Activated T-cell treated with anti-CD3 and anti-CD28 coated beads, Interleukin-2, amount 50 U/mL, for 48 hours (primary cell): ENCODE measurements around the gene GMEB2.
"Not testable (repeated sequence)": the region's sequence is repeated elsewhere in the genome, so short reads cannot be mapped to it uniquely, and the experiment has no call there.

Source experiments
- DNase-seq, 2 experiments: peaks; one replicate each; pipeline ENCODE4 v3.0.0-alpha.2; 2020

The GMEB2 gene

DNA sequence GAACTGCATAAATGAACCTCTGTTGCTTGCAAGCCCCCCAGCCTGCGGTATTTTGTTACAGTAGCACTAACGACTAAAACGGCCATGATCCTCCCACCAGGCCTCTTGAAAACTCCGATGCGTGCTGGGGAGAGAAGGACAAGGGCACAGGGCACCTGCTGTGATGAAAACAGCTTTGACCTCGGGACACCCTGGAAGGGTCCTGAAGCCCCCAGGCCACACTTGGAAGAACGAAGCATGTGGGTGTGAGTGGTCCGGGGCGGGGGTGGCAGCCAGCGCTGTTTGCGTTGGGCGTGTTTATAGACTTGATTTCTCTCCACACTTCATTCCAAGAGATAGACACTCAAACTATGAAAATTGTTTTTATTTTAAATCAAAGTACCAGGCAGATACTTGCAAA lies 39.6 kb downstream of the GMEB2 start:
- DNase-seq: no peak

DNA sequence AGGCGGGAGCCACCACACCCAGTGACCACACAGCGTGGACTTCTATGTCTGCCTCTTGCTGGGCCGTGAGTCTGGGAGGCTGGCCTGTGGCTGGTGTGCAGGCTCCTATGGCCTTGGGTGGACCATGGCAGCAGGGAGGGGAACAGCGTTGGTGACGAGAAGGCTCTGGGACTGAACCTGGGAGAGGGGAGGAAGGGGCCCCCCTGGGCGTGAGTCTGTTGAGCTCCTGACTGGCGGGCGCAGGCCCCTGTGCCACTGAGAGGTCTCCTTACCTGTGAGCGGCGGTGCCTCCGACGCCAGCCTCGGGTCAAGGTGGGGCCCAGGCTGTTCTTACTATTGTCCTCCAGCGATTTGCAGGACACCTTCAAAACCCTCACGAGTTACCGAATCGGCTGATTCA lies 40.1 kb downstream of the GMEB2 start:
- DNase-seq: no peak

DNA sequence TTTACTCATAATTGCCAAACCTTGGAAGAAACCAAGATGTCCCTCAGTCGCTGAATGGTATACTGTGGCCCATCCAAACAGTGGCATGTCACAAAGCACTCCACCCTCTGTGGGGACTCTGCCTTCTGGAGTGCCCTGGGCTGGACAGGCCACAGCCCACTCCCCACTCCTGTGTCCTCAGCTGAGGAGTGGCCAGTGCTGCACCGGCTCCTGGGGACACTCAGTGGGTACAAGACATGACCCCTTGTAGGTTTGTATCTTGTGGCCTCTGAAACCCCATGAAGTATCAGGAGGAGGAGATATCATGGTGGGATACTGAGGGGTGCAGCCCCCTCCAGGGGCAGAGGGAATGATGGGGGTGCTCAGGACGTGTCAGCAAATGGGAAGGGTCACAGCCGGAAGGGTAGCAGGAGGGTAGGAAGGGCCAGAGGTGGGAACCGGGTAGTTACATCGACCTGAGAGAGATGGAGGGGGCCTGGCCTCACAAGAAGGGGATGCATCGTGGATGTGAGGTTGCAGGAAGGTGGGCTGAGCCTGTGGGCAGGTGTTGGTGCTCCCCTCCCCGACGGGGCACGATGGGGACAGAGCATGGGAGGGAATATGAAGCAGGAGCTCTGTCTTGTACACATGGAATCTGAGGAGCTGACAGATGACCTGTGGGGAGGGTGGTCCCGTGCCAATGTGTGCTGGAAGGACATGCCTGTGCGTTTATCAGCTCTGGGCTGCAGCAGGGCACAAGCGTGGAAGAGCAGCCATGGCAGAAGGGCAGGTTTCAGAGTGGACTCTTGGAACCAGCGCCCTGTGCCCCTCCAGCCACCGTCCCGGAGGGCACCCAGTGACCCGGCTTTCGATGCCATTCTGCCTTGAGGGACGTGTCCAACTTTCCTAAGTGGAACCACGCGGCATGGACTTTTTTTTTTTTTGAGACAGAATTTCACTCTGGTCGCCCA lies 41.0 kb downstream of the GMEB2 start:
- no peak for DNase-seq

DNA sequence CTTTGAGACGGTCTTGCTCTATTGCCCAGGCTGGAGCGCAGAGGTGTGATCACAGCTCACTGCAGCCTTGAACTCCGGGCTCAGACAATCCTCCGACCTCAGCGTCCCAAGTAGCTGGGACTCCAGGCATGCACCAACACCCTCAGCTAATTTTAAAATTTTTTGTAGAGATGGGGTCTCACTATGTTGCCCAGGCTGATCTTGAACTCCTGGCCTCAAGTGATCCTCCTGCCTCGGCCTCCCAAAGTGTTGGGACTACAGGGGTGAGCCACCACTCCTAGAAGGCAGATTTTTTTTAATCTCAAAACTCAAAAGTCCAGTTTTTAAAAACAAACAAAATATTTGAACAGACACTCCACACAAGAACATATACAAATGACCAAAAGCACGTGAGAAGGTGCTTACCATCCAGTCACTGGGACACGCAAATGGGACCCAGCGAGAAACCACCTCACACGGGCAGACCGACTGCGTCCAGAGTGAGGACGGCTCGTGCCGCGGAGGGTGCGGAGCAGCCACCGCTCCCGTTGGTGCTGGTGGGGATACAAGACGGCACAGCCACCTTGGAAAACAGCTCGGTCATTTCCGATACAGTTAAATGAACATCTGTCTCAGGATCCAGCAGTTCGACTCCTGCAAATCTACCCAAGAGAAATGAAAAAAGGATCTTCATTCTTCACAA lies 44.4 kb downstream of the GMEB2 start:
- no peak for DNase-seq

DNA sequence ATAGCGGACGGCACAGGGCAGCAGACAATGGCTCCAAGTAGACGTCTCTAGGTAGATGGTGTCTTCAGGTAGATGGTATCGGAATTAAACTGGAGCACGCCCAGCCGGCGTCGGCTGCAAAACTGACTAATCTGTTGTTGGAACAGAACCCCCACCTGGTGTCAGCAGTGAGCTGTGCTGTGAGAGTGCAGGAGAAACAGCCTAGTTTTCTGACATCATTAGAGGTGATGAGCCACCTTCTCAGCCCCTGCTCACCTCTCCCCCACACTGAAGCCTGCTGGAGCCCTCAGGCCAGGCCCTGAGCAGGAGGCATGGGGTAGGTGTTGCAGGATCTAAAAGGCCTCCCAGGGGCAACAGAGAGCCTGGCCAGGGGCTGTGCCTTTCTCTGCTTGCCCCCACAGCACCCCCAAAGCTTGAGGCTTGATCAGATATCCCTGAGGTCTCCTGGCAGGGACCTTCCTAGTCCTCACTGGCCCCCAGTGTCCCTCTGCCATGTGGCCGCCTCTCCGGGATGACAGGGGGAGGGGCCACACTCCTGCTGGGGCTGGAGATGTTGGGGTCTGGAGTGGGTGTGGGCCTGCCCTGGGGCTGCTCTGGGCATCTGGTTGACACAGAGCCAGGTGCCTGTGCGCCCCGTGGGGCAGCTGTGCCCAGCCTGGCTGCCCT lies 46.0 kb downstream of the GMEB2 start:
- DNase-seq: peak; percentile 67 to 72

DNA sequence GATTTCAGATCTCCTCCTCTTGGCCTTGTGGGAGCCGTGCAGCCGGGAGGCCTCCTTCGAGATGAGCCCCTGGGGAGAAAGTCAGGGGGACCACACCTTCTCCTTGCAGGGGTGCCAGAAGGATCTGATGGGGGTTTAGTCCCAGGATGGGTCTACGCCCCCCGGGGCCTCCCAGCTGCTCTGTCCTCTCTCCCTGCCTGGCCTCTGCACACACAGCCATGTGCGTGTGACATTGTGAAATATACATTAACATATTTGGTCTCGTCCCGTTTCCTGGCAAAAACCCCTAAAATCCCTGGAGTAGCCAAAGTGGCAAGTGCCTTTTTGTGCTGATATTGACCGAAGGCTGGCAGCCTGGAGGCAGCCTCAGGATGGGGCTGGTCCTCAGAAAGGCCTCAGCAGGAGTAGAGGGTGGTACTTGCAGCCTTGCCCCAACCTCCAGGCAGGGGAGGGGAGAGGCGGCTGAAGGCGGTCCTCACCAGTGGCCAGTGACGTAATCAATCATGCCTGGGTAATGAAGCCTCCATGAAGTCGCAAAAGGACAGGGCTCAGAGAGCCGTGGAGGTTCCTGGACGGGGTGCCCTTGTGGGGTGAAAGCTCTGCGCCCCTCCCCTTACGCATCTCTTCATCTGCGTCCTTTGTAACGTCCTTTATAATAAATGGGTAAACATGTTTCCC lies 47.7 kb downstream of the GMEB2 start:
- DNase-seq: no peak

DNA sequence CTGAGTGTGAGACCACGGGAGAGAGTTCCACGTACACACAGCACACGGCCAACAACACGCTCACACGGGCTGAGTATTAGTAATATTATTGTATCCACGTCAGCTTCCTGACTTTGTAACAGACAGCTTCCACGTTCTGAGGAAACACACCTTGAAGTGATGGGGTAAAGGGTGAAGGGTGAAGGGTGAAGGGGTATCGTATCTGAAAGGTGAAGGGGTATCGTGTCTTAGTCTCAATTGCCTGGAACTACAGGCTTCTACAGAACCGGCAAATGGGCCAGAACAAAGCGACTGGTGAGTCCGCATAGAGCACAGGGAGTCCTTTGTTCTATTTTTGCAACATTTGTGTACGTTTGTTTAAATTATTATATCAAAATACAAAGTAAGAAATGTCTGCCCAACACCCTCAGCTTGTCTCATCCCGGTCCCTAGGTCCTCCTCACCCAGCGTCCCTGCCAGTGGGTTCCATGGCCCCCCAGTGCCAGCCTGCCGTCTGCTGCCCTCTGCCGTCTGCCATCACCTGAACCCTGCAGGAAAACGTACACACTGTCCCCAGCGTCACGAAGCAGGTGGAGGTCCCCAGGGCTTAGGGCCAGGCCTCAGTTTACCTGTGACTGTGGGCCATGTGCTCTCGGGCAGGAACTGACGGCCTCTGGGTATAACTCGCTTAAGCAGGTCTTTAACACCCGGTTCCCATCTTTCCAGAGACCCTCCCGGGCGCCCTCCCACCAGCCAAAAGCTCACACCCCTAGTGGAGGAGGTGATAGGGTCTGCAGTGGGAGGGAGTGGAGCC lies 48.5 kb downstream of the GMEB2 start:
- DNase-seq: no peak

DNA sequence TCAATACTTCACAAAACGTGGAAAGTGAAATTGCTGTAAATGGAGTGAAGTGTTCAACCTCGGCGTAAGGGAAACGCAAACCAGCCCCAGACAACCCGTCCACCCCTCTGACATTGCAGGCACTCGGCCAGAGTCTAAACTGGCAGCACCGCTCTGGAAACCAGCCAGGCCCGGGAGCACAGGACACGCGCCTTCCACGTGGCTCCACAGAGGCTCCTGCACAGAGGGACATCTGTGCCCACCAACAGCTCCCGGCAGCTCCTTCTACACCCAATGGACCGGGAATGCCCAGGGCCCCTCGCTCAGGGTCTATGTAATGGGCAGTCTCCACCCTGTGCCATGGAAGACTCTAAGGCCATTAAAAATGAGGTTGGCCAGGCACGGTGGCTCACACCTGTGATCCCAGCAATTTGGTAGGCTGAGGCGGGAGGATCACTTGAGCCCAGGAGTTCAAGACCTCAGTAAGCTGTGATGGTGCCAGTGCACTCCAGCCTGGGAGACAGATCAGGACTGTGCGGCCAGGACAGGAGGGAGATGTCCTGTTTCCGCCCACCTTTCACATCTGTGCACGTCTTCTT lies 49.5 kb downstream of the GMEB2 start:
- DNase-seq: no peak

DNA sequence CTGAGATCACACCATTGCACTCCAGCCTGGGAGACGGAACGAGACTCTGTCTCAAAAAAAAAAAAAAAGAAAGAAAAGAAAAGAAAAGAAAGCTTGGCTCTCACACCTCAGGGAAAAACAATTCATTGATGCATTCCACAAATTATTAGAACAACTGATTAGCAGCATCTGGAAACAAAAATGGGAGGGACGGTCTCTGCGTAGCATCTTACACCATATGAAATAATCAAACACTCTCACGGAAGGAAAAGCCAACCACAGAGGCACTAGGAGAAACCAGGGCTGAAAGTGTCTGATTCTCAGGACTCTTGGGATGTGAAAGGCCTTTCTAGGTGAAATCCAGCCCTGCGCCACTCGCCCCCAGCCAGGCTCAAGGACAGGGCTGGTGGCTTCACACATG lies 50.6 kb downstream of the GMEB2 start:
- DNase-seq: no peak

DNA sequence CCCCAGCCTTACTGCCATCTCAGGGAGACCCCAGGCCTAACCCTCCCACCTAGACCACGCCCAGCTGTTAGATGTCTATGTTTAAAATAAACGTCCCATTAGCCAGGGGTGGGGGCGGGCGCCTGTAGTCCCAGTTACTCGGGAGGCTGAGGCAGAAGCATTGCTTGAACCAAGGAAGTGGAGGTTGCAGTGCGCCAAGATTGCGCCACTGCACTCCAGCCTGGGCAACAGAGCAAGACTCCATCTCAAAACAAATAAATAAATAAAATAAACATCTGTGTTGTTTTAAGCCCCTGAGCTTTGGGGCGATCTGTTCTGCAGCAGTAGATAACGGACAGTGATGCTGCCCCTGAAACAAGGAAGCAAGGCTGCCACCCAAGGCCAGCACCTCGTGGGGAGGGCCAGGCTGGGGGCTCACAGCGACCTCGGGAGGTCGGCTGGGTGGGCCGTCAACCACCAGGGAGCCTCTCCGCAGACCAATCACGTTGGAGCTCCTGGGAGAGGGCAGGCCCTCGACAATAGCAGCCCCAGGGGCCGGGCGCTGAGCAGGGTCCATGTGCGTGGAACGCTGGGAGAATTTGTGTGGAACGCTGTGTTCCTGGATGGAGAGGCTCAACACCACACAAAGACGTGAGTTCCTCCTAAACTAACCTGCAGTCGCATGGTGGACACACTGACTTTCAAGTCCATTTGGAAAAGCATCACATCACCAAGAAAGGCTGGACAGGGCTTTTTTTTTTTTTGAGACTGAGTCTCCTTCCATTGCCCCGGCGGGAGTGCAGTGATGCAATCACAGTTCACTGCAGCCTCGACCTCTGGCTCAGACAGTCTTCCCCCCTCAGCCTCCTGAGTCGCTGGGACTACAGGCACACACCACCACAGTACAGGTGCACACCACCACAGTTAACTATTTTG lies 51.8 kb downstream of the GMEB2 start:
- DNase-seq: no peak

DNA sequence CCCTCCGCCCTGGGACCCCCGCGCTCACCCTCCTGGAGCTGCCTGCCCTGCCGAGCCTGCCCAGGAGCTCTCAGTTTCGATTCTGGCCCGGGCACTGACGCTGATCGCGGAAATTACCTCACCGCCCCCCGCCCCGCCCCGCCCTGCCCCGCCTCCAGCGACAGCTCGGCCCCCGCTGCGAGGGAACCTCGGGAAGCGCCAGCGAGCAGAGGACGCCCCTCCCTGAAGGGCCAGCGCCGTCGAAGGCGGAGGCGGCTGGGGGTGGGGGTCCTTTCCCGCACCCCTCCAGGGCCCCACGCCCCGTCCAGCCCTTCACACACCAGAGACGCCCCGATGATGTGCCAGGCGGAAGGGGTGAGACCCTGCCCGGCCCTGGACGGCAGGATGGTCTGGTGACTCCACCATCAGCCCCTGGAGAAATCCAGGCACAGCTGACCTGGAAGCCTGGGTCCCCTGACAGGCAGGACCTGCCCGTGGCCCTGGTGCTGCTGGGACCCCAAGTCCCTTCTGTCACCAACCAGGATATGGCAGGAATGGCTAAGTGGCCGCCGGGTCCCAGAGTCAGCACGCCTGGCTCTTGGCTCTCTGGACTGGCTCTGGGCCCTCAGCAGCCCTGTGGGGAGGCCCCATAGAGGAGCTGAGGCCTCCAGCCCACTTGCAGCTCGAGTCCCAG lies 52.6 kb downstream of the GMEB2 start, which contains the start of gene HELZ2:
TSS of gene HELZ2 (minus strand) at position 84 of the 673 bp plus-strand sequence. CDS start 1,854 bp downstream, outside the sequence.
- peak; percentile 41 to 60 for DNase-seq

DNA sequence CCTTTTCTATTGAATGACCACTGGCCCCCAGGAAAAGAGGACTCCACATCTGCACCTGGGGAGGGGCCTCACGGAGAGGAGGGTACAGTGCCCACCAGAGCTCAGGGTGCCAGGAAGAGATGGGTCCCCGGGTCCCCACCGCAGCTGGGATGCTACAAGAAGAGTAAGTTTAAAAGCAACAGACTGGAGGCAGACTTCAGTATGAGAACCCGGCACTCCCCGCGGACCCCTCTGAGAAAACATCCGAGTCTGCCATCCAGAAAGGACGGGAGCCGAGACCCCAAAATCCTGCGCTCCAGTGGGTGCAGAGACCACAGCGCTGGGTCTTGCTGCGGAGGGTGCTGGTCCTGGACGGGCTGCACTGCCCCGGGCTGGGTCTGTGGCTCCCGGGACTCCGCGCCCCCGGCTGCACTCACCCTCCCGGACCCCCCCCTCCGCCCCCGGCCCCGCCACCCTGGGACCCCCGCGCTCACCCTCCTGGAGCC lies 53.2 kb downstream of the GMEB2 start:
- no peak for DNase-seq

DNA sequence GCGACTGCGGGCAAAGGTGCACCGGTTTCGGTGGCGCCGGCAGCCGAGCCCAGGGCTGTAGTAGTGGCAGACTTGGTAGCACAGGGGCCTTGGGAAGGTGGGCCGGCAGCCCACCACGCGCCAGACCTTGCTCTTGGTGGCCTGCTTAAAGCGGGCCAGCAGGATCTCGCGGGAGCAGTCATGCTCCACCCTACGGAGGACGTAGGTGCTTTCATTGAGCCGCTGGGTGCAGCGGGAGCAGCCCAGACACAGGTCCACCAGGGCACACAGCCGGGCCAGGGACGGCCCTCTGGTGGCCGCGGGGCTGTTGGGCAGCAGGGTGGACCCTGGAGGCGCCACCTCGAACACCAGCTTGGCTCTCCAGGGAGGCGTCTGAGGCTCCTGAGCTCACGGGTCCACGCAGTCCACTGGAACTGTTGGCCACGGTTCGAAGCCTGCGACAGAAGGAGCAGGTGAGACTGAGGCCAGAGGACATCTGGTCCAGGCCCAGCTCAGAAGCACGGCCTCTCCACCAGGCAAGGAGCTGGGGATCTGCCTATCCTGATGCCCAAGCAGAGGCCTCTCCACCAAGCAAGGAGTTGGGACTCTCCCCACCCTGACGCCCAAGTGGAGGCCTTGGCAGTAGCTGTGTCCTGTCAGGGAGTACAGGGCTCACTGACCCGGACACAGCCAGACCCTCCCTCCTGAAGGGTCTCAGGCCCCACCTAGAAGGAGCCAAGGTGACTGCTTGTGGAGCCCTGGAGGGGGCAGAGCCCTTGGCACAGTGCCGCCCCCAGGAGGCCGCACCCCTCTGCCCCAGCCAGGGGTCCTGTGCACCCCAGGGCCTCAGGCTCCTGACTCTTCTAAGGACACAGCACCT lies 53.9 kb downstream of the GMEB2 start:
- DNase-seq: no peak

DNA sequence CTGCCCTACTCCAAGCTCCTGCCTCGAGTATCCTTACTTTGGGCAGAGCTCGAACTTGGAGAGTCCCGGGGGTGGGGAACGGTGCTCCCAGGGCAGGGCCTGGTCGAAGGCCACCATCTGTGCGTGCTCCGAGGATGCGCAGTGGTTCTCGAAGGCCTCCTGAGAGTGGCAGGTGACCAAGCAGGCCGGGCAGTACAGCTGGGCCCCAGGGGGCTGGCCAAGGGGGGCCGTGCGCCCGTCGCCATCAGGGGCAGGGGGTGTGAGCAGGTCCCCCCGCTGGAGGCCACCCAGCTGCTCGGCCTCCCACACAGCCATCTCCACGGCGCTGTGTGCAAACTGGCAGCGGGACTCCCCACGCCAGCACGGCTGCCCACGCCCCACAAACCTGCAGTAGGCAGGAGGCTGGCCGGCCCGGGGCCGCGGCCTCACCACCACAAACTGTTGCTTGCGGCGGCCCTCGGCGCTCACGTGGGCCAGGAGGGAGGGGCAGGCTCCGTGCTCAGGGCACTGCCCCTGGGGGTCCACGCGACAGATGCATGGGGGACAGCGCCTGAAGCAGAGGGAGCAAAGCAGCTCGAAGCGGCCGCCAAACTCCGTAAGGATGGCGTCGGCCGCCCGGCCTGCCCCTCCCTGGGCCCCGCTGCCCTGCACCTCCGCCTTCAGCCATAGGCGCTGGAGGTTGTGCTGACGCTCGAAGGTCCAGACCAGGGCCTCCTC lies 54.7 kb downstream of the GMEB2 start:
- no peak for DNase-seq

DNA sequence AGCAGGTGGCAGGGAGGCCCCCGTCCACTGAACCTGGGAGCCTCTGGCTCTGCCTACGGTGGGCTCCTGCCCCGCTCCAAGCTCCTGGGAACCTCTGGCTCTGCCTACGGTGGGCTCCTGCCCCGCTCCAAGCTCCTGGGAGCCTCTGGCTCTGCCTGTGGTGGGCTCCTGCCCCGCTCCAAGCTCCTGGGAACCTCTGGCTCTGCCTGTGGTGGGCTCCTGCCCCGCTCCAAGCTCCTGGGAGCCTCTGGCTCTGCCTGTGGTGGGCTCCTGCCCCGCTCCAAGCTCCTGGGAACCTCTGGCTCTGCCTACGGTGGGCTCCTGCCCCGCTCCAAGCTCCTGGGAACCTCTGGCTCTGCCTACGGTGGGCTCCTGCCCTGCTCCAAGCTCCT lies 55.8 kb downstream of the GMEB2 start:
- DNase-seq: not testable (repeated sequence)

DNA sequence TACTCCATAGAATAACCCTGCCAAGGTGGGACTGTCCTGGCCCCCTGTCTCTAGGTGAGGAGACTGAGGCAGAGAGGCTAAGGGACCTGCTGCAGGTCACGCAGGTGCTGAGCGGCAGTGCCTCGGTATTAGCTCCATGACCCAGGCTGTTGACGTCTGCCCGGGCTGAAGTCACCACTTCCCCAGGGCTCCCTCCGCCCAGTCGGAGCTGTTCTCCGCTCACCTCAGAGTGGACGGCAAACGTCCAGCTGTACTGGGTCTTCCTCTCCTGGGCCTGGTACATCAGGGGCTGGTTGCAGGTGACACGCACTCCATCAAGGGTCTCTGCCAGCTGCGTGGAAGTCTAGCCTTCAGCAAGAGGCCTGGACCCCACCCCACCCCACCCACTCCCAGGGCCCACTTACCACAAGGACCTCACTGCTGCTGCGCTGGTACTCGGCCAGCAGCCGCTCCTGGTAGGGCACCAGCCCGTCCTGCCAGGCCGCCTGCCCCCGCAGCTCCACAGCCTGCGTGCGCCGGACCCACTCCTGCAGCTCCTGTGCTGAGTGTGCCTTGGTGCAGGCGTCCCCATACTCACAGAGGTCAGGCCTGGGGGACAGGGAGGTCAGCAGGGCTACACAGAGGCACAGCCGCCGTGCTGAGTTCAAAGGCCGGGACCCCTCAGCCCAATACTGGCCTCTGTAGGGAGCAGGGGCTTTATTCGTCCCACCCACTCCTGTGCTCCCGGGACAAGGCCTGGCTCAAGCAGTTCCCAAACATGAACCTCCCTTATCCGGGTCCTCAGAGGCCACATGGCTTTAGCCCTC lies 56.4 kb downstream of the GMEB2 start:
- no peak for DNase-seq
